ENCODE measurements around the gene AR.
A peak's percentile ranks its signal among the peaks of the same experiment; 100 is the strongest.

Gene AR

GRCh38 chrX:67545036-67545821, 1.4 kb downstream of the AR start:
- POLR2A ChIA-PET, result no interaction called here
- no peak for TF ChIP-seq CTCF (IDR thresholded peaks at IDR 0.05; ENCODE audit: control extremely low read depth, extremely low read depth, low read depth, missing control alignments)
- CTCF ChIA-PET, result interaction anchor here (1.0 kb wide), 1 partner anchor 12 kb away, joined by 3 read pairs; no protein-coding TSS in a partner anchor
- DNase-seq (ENCODE audit: extremely low spot score), result peak; percentile 5

- ChIA-PET CTCF (no interaction called here), POLR2A (no interaction called here)
- peak; percentile 9 for DNase-seq (ENCODE audit: extremely low spot score)
- TF ChIP-seq CTCF (IDR thresholded peaks at IDR 0.05; ENCODE audit: control extremely low read depth, extremely low read depth, low read depth, missing control alignments), result no peak
Observed at GRCh38 chrX:67545893-67546495, 2.2 kb downstream of the AR start.

GRCh38 chrX:67546496-67547423, 2.9 kb downstream of the AR start:
- ChIA-PET CTCF (no interaction called here), POLR2A (no interaction called here)

GRCh38 chrX:67555578-67556203, 11.9 kb downstream of the AR start:
- TF ChIP-seq CTCF (IDR thresholded peaks at IDR 0.05; ENCODE audit: control extremely low read depth, extremely low read depth, low read depth, missing control alignments), result peak; percentile 26
- CTCF ChIA-PET, result interaction anchor here (1.0 kb wide), 1 partner anchor 21 kb away, joined by 3 read pairs; no protein-coding TSS in a partner anchor
- DNase-seq (ENCODE audit: extremely low spot score), result peak; percentile 4
- POLR2A ChIA-PET, result no interaction called here

More at GRCh38 chrX:67546496-67547423, 2.9 kb downstream of the AR start:
- TF ChIP-seq CTCF (IDR thresholded peaks at IDR 0.05; ENCODE audit: control extremely low read depth, extremely low read depth, low read depth, missing control alignments), result no peak
- DNase-seq (ENCODE audit: extremely low spot score), result no peak

- DNase-seq (ENCODE audit: extremely low spot score), result no peak
- CTCF ChIA-PET, result no interaction called here
- POLR2A ChIA-PET, result no interaction called here
- no peak for TF ChIP-seq CTCF (IDR thresholded peaks at IDR 0.05; ENCODE audit: control extremely low read depth, extremely low read depth, low read depth, missing control alignments)
Observed at GRCh38 chrX:67558267-67558666, 14.4 kb downstream of the AR start.

Measured in GM10248 (cell line).